GM12875 (cell line): ENCODE data around the gene INA.
"Not testable (repeated sequence)": the region's sequence is repeated elsewhere in the genome, so short reads cannot be mapped to it uniquely, and the experiment has no call there.

Experiments
- H3K4me3 ChIP-seq: one replicate; pipeline ENCODE4 v1.5.1; 2011; ENCODE audit warnings: low read depth, low read length, control low read depth
- TF ChIP-seq, protein P1 (sequence below): IDR thresholded peaks from 2 replicates; pipeline ENCODE4 v1.5.1; 2011; ENCODE audit warnings: low read depth, mild to moderate bottlenecking, control low read depth, inconsistent platforms, low read length, moderate library complexity, borderline replicate concordance; ENCODE audit not compliant: insufficient read depth

The INA gene

DNA sequence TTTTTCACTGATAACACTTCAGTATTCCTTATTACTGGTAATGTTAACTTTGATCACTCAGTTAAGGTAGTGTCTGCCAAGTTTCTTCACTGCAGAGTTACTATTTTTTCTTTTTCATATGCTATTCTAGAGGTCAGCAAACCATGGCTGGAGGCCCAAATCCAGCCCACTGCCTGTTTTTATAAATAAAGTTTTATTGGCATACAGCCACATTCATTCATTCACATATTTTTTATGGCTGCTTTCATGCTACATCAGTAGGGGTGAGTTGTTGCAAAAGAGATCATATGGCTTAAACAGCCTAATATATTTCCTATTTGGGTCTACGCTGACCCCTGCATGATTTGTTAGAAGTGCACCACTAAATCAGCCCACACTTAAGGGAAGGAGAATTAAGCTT lies 20.3 kb upstream of the INA start:
- TF ChIP-seq, protein P1, sequence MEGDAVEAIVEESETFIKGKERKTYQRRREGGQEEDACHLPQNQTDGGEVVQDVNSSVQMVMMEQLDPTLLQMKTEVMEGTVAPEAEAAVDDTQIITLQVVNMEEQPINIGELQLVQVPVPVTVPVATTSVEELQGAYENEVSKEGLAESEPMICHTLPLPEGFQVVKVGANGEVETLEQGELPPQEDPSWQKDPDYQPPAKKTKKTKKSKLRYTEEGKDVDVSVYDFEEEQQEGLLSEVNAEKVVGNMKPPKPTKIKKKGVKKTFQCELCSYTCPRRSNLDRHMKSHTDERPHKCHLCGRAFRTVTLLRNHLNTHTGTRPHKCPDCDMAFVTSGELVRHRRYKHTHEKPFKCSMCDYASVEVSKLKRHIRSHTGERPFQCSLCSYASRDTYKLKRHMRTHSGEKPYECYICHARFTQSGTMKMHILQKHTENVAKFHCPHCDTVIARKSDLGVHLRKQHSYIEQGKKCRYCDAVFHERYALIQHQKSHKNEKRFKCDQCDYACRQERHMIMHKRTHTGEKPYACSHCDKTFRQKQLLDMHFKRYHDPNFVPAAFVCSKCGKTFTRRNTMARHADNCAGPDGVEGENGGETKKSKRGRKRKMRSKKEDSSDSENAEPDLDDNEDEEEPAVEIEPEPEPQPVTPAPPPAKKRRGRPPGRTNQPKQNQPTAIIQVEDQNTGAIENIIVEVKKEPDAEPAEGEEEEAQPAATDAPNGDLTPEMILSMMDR: no peak
- H3K4me3 ChIP-seq: no peak overlapping the region

DNA sequence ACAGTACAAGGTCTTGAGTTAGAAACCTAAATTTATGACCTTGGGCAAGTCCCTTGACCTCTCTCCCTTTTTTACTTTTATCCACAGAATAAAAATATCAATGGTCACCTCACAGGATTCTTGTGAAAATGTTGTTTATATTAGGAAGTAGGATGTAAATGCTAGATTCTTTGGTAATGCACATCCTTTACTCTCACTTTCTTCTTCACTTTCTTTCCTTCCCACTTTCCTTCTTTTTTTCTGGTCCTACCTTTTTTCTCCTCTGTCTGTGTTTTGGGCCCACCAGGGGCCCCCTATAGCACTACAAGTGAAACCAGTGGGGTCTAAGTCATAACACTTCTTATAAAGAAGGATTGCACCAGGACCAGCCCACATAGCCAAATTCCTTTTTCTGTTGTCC lies 19.1 kb upstream of the INA start:
- TF ChIP-seq, protein P1: no peak

DNA sequence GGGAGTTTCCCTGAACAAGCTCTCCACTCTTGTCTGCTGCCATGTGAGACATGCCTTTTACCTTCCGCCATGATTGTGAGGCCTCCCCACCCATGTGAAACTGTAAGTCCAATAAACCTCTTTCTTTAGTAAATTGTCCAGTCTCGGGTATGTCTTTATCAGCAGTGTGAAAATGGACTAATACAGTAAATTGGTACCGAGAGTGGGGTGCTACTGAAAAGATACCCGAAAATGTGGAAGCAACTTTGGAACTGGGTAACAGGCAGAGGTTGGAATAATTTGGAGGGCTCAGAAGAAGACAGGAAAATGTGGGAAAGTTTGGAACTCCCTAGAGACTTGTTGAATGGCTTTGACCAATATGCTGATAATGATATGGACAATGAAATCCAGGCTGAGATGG lies 18.0 kb upstream of the INA start:
- not testable (repeated sequence) for H3K4me3 ChIP-seq

More for the DNA sequence above, 19.1 kb upstream of the INA start:
- no peak overlapping the region for H3K4me3 ChIP-seq

DNA sequence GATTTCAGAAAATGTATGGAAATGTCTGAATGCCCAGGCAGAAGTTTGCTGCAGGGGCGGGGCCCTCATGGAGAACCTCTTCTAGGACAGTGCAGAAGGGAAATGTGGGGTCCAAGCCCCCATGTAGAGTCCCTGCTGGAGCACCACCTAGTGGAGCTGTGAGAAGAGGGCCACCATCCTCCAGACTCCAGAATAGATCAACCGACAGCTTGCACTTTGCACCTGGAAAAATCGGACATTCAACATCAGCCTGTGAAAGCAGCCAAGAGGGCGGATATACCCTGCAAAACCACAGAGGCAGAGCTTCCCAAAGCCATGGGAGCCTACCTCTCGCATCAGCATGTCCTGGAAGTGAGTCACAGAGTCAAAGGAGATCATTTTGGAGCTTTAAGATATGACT lies 16.9 kb upstream of the INA start:
- TF ChIP-seq, protein P1: no peak
- no peak overlapping the region for H3K4me3 ChIP-seq

- no peak overlapping the region for H3K4me3 ChIP-seq
- TF ChIP-seq, protein P1: no peak
Measured at GRCh38 chr10:103262229-103262628, 14.7 kb upstream of the INA start.

GRCh38 chr10:103265717-103266329 lies 11.1 kb upstream of the INA start:
- H3K4me3 ChIP-seq: no peak overlapping the region
- TF ChIP-seq, protein P1: no peak

DNA sequence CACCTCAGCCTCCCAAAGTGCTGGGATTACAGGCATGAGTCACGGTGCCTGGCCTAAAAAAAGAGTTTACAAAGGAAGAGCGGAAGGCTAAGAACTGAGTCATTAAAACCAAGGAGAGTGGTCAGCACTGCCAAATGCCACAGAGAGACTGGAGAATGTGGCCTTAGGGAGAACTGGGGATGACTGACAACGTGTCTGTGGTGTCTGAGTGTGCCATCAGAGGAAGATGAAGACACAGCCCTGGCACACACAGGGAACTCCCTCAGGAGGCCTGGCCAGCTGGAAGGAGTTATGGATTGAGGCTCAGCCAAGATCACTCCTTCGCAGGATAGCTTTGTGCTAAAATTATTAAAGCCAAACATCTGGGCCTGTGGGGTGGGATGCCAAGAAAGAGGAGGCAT lies 3.9 kb upstream of the INA start:
- TF ChIP-seq, protein P1: no peak
- no peak overlapping the region for H3K4me3 ChIP-seq
